ENCODE results near the gene DPYSL4. TPM values are rescaled to one million over a fixed set of nuclear protein-coding genes. Genes with fewer than 3 reads are reported as not detected.

Gene DPYSL4
- total and polyA plus RNA-seq, 2 of the 13 experiments (the other 11 are each of a cell fraction or from before 2014, with no cell fraction given): 0.84 to 1.2 TPM

- TF ChIP-seq ZBTB40 (IDR thresholded peaks at IDR 0.05): no peak
- peak; percentile 50; the same call in 1 of the 2 replicates for TF ChIP-seq ZBTB40 (CRISPR knock-in tag; IDR thresholded peaks at IDR 0.05)
- no peak for TF ChIP-seq SP1 (IDR thresholded peaks at IDR 0.05)
- TF ChIP-seq SP1 (CRISPR knock-in tag; IDR thresholded peaks at IDR 0.05): 0 out of 2 replicates have a peak, but pooled peaks have one; percentile 29
- TF ChIP-seq DMTF1 (CRISPR knock-in tag; IDR thresholded peaks at IDR 0.05): no peak
- no peak for TF ChIP-seq RBAK (CRISPR knock-in tag; IDR thresholded peaks at IDR 0.05)
- 0 out of 2 replicates have a peak, but pooled peaks have one; percentile 41 for TF ChIP-seq GTF2F1 (IDR thresholded peaks at IDR 0.05; ENCODE audit: low read length)
- TF ChIP-seq ZBTB7B (CRISPR knock-in tag; IDR thresholded peaks at IDR 0.05): no peak
- TF ChIP-seq MEIS1 (CRISPR knock-in tag; IDR thresholded peaks at IDR 0.05; ENCODE audit: borderline replicate concordance): no peak
- no peak for TF ChIP-seq YEATS4 (CRISPR knock-in tag; IDR thresholded peaks at IDR 0.05; ENCODE audit: borderline replicate concordance)
- TF ChIP-seq SCMH1 (CRISPR knock-in tag; IDR thresholded peaks at IDR 0.05; ENCODE audit: borderline replicate concordance): no peak
- no peak for TF ChIP-seq NR0B2 (CRISPR knock-in tag; IDR thresholded peaks at IDR 0.05)
- TF ChIP-seq TBL1XR1 (IDR thresholded peaks at IDR 0.05; ENCODE audit: borderline replicate concordance, low read length, partially characterized antibody): peak; percentile 32
- TF ChIP-seq SMAD9 (CRISPR knock-in tag; IDR thresholded peaks at IDR 0.05): no peak
- no peak for TF ChIP-seq THAP7 (CRISPR knock-in tag; IDR thresholded peaks at IDR 0.05)
- no peak for TF ChIP-seq SATB2 (CRISPR knock-in tag; IDR thresholded peaks at IDR 0.05)
- TF ChIP-seq TSC22D2 (CRISPR knock-in tag; IDR thresholded peaks at IDR 0.05; ENCODE audit: borderline replicate concordance): no peak
- no peak for TF ChIP-seq MTA1 (CRISPR knock-in tag; IDR thresholded peaks at IDR 0.05; ENCODE audit: borderline replicate concordance)
Observed at GRCh38 chr10:132183046-132183445, 3.7 kb upstream of the DPYSL4 start (continued).
